WI38 (cell line): ENCODE data around the gene AP5Z1.

ENCODE experiments used
- H3K4me3 ChIP-seq: 2 replicates; pipeline ENCODE4 v1.5.1; 2011; ENCODE audit warnings: low read depth, mild to moderate bottlenecking, control low read depth, low read length
- CTCF ChIP-seq: IDR thresholded peaks from 2 replicates; pipeline ENCODE4 v1.5.1; 2012; ENCODE audit warnings: low read depth, mild to moderate bottlenecking, control low read depth, low read length

The AP5Z1 gene

GRCh38 chr7:4785371-4785770 is 9.9 kb downstream of the AP5Z1 start:
- TF ChIP-seq CTCF = no peak
- H3K4me3 ChIP-seq = no peak overlapping the region

- no peak overlapping the region for H3K4me3 ChIP-seq
Measured at GRCh38 chr7:4786015-4786414, 10.6 kb downstream of the AP5Z1 start.

GRCh38 chr7:4787541-4787940 is 12.1 kb downstream of the AP5Z1 start:
- no peak for TF ChIP-seq CTCF
- no peak overlapping the region for H3K4me3 ChIP-seq

More at GRCh38 chr7:4786015-4786414, 10.6 kb downstream of the AP5Z1 start:
- no peak for TF ChIP-seq CTCF

GRCh38 chr7:4787947-4788626 is 12.7 kb downstream of the AP5Z1 start:
- no peak for TF ChIP-seq CTCF
- no peak overlapping the region for H3K4me3 ChIP-seq

GRCh38 chr7:4788627-4789189 is 13.3 kb downstream of the AP5Z1 start:
- no peak for TF ChIP-seq CTCF
- H3K4me3 ChIP-seq = no peak overlapping the region

GRCh38 chr7:4789194-4790077 is 14.0 kb downstream of the AP5Z1 start:
- no peak overlapping the region for H3K4me3 ChIP-seq
- TF ChIP-seq CTCF = no peak

GRCh38 chr7:4790078-4790465 is 14.6 kb downstream of the AP5Z1 start:
- no peak overlapping the region for H3K4me3 ChIP-seq
- TF ChIP-seq CTCF = no peak
